Stimulated activated CD4-positive, alpha-beta T cell treated with anti-CD3 and anti-CD28 coated beads, Interleukin-1b, Interleukin-23, amount 100 ng/mL, for 4 hours (primary cell): ENCODE data around the gene HNRNPH2.

Source experiments
- DNase-seq, 2 donors: peaks; one replicate each; pipeline ENCODE4 v3.0.0-alpha.2; 2020; ENCODE audit warnings: low read depth in 2 of 2

HNRNPH2 gene, protein sequence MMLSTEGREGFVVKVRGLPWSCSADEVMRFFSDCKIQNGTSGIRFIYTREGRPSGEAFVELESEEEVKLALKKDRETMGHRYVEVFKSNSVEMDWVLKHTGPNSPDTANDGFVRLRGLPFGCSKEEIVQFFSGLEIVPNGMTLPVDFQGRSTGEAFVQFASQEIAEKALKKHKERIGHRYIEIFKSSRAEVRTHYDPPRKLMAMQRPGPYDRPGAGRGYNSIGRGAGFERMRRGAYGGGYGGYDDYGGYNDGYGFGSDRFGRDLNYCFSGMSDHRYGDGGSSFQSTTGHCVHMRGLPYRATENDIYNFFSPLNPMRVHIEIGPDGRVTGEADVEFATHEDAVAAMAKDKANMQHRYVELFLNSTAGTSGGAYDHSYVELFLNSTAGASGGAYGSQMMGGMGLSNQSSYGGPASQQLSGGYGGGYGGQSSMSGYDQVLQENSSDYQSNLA

DNA sequence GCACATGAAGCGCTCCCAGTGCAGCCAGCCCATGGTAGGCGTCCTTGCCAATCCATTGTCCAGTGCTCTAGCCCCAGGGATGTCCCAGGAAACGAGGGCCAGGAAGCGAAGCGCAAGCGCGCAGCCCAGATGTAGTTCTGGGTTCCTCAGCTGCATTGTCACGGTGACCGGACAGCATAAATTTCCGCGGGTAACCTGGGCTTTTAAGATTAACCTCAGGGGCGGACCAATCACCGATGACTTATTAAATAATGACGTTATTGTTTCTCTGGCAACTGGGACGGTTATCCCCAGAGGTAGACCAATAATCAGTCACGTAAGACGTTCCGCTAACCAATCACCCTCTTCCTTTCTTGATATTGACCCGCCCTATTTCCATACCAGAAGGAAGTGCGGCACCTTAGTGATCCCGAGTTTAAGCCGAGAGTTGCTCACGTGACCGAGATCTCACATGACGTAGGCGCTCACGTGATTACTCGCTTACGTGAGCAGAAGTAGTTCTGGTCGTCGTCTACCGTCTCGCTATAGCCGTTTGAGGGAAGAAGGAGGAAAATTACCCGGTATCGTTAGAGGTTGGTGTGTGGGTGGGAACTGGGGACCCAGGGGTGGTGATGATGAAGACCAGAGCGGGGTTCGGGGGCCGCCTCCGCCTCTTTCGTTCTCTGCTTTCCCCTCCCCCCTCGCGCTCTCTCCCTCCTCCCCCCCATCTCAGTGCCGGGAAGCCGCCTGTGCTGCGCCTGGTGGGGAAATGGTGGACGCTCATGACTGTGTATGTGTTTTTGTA is at the start of gene HNRNPH2, which contains the start of gene GLA:
Gene HNRNPH2 (plus strand): TSS at position 475 of the 784 bp plus-strand sequence. CDS start 3,767 bp downstream, outside the sequence.
Gene GLA (minus strand): TSS at position 178 of the 784 bp plus-strand sequence. CDS start 22 bp downstream, at position 156.
- peak; percentile 66 to 74 for DNase-seq

DNA sequence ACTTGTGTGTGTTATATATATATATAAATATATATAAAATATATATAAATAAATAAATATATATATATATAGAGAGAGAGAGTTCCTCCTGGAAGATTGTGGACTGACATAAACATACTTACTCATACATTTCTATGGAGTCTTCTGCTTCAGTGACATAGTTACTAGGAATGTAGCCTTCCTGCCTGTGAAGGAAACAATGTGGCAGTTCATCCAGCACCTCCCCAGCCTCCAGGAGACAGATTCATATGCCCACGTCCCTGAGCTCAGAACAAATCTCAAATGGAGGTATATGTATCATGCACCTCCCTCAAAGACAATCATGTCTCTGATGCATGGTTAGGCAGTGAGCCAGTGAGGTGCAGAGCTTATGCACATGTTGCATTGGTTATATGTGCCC is 48.1 kb upstream of the HNRNPH2 start:
- no peak for DNase-seq

DNA sequence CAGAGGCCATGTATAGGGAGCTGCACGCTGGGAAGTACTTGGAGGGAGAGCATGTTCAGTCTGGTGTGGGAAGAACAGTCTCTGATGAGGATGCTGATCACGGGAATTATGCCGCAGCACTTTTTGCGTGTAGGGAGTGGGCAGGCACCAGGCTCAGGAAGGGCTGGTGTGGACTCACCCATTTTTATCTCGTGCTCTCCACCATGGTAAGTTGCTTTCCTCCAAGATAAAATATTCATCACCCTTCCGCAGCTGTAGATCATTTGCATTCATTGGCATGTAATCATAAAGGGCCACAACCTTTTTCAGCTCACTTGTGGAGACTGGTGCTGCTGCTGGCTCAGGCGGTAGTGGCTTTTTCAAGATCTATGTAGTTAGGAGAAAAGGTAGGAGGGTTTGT is 47.6 kb upstream of the HNRNPH2 start:
- no peak for DNase-seq

DNA sequence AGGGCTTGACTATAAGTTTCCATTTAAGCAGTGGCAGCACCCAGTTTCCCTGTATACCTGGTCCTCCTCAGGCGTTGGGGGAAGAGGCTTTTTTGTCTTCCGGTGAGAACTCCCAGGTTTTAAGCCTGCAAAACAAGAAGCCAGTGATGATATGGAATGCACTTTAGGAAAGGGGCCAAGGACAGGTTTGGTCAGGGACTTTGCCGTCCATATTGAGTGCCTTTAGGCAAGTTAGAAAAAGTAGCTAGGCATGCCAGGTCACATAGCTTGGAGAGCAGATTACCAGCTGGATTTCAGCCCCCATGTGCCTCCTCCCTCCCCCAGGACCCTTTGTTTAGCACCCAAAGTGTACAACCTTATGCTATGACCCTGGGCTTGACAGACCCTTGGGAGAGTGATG is 45.9 kb upstream of the HNRNPH2 start:
- DNase-seq = no peak

DNA sequence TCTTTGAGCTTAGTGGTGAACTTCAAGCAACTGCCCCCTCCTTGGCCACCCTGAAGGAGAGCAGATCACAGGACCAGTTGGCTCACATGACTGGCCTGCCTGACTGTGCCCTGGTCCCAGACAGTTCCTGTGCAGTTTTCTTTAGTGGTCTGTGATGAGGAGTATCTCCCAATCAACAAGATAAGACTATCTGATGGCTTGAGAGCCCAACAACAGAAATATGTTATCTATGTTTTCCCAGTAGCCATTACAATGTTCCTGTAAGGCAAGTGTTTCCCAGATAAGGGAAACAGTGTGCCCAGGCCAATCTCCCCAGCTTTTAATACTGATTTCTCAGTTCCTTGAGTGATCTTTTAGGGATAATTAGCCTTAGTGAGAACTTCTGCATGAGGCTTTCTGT is 45.3 kb upstream of the HNRNPH2 start:
- no peak for DNase-seq

DNA sequence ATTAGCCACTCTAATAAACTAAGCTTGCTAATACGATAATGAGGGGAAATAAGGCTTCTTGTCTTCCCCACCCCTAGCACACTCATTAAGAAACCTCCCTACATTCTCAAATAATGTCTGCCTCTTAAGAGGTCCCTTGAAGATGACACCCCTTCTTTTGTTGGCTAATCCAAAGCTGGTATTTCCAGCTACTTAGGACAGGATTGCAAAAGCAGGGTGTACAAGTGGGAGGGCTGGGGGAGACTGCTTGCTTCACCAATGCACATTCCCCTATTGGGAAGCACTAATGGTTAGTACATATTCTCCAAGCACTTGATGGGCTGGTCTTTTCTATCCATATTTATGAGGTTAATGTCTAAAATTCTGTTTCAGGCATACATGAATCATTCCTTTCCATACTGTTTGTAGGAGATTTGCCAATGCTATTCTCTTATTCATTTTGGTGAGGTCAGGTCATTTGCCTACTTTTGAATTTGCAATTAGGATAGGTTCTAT is 42.7 kb upstream of the HNRNPH2 start:
- no peak for DNase-seq

DNA sequence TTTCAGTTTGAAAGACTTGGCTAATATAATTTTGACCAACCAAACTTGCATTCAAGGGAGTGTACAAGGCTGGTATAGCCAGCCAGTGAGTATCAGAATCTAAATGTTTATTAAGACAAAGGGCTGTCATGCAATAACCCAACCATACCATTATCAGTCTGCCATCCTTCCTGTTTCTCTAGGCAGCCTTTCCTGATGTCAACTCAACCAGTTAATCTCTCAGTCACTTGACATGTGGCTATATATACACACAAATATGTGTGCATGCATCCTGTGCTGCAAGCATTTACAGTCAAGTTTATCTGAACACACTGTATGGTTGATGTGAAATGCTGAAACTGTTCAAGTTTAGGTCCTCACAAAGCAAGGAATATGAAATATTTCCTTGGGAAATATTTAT is 39.2 kb upstream of the HNRNPH2 start:
- DNase-seq = no peak

DNA sequence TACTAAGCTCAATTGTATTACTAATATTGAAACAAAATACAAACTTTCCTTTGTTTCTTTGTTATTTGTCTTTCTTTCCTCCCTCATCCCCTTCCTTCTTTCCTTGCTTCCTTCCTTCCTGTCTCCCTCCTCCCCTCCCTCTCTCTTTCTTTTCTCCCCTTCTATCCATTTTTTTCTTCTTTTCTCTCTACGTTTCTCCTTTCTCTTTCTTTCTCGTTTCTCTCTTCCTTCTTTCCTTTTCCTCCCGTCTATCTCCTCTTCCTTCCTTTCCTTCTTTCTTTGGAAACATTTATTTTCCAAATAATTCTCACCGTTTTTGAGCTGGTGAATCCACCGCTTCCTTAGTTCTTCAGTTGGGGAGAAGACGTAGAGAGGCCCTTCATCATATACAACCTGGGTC is 38.3 kb upstream of the HNRNPH2 start:
- DNase-seq = no peak

DNA sequence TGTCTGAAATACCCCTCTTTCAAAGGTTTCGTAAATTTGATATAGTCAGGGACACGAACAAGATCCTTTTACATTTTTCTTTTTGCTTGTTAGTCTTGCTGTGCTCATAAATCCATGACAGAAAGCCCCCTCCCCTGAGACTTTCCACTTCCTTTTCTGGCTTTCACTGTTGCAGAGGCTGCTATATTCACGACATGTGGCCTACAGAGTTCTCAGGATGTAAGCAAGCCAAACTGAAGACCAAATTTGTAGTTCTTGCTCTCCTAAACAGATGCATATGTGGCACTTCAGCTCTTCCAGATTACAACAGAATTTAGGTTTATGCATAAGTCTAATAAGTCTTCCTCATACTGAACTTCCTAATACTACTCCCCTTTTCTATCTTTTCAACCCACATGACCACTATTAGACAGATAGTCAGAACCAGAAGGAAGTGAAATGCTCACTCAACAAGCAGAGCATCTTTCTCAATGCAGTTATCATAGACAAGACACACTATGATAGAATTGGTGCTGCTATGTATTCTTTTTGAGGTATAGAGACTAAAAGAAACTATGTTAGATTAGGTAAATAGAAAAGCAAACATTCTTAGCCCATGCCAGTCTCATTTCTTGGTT is 37.0 kb upstream of the HNRNPH2 start:
- DNase-seq = no peak

DNA sequence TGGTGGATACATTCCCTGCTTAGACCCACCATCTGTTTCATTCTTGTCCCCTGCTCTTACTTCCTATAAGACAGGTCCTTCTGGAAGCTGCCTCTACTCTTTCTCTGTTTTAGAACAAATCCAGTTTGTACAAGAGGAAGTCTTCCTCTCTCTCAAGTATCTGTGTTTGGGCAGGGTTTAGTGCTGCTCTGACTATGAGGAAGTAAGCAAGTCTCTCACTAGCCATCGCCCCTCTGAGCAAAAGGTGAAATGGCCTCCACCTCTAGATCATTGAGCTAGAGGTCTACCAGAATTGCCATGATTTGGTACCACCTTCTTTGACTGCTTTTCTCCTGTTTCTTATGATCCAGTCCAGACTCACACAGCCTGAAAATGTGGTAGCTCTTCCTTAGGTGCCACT is 30.5 kb upstream of the HNRNPH2 start:
- no peak for DNase-seq

DNA sequence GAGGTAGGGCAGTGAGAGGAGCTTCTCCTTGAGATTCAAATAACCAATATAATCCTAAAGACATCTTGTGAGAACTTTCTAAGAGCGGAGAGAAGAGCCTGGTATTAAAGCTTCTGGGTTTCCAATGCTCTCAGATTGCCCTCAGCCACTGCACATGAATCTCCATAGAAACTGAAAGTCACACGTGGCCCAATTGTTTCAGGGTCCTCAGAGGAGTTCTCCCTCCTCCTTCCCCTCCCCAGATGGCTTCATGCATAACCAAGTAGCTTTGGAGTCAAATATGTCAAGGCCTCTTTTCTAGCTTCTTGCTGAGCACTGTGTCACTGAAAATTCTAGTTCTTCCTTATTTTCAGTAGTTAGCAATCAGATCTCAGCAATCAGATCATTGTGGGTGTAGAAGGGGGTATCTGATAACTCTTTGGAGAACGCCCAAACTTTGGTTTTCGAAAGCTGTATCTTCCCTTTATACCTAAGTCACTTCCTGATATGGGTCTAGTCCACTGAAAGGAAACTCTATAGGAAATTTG is 24.3 kb upstream of the HNRNPH2 start:
- DNase-seq = no peak

DNA sequence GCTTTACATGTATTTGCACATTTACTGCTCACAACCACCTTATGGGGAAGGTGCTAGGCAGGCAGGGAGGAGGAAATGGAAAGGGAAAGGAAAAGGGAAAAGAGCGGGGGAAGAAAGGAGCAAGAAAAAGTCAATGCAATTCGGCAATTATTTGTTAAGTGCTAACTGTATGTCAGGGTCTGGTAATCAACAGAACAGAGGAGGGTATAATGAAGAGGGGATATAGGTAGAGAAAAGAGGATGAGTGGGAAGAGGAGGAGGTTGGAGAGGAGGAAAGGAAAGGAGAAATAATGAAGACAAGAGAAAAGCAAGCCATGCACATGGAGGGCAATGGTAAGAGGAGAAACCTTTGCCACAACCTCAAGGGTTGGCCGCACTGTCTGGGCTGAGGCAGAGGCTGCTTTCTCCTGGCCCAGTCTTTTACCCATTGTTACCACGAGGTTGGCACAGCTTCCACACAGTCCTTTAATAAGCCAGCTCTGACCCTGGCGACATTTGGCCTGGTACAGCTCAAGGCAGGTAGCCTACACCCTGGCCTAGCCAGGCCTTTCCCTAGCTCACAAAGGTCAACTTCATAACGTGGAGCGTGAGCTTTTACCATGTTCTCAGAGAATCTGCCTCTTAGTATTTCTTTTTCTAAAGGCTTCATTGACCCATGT is 22.9 kb upstream of the HNRNPH2 start:
- DNase-seq = no peak

DNA sequence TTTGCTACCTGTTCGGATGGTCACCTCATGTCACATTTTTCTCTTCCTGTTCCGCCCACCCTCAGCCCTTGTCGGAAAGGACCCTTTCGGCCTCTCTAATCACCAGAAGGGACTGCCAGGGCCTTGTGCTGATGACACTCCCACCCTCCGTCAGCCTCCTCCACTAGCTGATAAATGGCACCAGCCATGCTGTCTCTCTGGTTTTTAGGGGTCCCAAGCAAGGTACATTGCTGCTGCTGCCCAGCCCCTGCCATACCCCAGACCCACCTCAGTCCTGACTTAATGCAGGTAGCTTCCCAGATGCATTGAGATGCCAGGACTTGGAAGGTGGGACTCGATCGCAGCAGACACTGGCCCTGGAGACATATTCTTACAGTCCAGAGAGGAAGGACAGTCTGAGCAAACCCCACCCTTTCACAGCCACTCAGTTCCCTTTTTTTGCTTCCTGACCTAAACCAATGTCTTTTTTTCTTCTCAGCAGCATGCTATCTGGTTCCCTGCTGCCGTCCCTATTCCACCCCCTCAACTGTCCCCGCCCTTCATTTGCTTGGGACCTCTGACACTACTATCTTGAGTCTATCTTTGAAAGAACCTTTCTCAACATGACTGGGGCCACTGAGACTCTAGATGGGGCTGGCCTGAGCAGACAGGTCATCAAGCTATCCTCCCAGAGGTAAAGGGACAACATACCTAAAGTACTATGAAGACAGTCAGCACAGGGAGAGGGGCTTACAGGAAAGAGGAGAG is 22.1 kb upstream of the HNRNPH2 start, which contains the start of gene BTK:
Gene BTK (minus strand): TSS at position 397 of the 747 bp plus-strand sequence. CDS start 10,907 bp downstream, outside the sequence.
- no peak for DNase-seq

DNA sequence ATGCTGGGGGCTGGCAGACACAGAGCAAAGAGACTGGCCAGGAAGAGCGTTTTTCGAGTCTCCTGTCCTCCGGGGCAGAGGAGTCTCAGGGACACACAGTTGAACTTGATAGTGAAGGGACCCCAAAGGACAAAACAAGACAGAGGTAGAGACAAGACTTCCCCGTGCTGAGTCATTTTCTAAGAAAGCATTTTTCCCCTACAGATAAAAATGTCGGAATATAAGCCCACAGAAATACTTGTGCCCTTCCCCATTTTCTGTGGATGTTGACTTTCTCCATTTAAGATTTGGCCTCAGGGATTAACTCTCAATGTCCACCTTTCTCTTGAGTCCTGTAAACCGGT is 21.5 kb upstream of the HNRNPH2 start:
- no peak for DNase-seq

DNA sequence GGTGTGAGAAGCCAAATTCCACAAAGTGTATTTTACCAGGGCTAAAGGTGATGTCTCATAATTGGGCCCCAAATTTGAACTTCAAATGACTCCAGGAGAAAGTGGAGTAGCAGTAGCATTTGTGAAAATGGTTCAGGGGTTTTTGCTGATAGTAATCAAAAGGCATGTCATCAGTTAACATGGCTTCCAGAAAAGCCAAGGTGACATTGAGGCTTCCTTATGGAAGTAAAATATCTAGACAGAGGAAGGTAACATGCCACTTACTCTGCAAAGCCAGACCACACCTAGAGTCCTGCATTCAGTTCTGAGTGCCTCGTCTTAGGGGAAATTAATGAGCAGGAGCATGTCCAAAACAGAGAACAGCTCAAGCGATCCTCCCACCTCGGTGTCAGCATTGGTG is 19.4 kb upstream of the HNRNPH2 start:
- DNase-seq = no peak

DNA sequence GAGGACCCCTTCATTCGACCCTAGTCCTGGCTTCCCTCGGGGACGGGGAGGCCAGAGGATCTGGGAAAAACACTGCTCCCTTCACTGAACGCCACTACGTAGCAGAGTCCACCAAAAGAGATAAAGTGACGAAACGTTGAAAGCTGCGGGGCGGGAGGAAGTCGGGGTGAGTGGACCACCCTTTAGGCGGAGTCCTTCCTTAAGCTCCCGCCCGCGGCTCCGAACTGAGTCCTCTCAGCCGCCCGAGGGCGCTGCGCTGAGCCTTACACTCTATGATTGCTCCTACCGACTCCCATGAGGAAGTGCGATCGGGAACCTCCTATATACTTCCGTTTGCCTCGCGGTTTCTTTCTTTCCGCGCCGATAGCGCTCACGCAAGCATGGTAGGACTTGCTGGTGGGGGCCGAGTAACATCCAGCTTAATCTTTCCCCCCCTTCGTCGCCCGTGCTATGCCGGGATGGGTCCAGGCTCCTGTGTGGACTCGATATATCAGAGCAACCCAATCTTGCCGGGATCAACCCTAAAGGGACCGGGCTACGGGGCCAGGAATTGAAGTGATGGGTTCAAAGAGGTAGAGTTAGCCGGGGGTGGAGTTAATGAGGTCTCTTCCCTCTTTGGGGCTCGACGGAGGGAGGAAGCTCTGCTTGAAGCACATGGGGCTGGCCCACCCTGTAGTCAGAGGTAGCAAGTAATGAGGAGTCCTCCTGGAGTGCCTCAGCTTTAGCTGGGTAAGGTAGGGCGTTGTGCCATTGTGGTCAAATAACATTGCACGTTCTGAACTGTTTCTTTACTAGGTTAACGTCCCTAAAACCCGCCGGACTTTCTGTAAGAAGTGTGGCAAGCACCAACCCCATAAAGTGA is 17.1 kb upstream of the HNRNPH2 start, which contains the start of gene RPL36A:
Gene RPL36A (plus strand): TSS at position 348 of the 862 bp plus-strand sequence. CDS start 33 bp downstream, at position 381.
- peak; percentile 70 to 71 for DNase-seq

DNA sequence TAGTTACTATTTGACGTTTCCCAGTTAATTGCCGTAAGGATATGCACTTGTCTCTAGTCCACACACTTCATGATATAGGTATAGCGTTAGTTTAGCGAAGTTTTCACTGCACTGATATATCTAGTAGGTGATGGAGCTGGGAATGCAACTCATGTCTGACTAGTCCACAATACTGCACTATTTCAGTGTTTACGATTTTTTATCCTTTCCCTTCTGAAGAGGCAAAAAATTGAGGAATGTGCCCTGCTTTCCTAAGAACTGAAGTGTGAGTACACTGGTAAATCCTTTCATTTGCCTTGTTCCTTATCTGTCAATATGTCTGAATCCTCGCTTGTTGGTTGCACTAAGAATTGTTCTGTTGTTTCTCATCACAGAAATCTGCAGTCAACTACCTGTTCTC is 16.2 kb upstream of the HNRNPH2 start:
- DNase-seq = no peak

DNA sequence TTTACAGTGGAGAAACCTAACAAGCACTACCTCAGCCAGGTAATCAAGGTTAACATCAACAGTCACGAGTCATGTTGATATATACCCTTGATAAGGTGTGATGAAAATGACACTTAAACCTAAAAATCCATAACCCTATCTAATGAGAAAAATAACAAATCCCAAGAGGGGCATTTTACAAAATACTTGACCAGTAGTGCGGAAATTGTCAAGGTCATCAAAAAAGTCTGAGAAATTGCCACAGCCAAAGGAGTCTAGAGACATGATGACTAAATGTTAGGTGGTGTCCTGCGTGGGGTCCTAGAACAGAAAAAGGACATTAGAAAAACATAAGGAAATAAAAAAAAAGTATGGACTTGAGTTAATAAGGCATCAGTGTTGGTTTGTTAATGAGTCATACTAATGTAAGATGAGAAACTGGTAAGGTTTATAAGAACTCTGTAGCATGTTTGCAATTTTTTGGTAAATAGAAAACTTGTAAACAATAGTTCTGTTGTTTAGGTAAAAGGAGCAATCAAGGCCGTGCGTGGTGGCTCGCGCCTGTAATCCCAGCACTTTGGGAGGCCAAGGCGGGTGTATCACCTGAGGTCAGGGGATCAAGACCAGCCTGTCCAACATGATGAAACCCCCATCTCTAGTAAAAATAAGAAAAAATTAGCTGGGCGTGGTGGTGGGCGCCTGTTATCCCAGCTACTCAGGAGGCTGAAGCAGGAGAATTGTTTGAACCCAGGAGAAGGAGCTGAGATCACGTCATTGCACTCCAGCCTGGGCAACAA is 14.3 kb upstream of the HNRNPH2 start:
- DNase-seq = no peak

DNA sequence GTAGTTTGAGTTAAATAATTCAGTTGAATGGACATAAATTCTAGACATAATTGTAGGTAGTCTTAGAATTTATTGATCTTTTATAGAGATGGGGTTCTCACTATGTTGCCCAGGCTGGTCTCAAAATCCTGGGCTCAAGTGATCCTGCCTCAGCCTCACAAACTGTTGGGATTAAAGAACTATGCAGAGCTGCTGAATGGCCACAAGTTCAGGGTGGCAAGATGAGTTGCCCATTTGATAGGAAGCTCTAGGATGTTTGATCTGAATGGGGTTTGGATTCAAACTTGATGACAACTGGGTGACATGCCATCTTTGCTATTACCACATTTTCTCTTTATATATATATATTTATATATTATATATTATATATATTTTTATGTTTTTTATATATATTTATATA is 13.7 kb upstream of the HNRNPH2 start:
- no peak for DNase-seq
